AG08395 (cell line): ENCODE results near the gene NAA80.
"Not testable (repeated sequence)": the region's sequence is repeated elsewhere in the genome, so short reads cannot be mapped to it uniquely, and the experiment has no call there.

Experiments used
- DNase-seq: peaks from one replicate; pipeline ENCODE4 v3.0.0; 2012; ENCODE audit warnings: mixed read lengths, low spot score

NAA80 gene

DNA sequence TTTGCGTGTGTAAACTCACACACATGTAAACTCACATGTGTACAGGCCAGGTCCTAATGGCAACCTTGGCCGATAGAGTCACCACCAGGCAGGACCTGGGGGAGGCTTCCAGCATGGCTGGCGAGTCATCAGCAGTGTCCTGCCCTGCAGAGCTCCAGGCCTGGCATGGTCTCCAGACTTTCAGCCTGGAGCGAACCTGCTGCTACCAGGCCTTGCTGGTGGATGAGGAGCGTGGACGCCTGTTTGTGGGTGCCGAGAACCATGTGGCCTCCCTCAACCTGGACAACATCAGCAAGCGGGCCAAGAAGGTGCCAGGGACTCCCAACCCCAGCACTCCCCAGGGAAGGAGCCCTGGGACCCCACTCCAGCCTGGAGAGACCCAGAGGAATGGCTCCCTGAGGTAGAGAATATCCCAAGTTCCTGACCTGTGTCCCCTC lies 29.2 kb downstream of the NAA80 start:
- peak; percentile 67 for DNase-seq

DNA sequence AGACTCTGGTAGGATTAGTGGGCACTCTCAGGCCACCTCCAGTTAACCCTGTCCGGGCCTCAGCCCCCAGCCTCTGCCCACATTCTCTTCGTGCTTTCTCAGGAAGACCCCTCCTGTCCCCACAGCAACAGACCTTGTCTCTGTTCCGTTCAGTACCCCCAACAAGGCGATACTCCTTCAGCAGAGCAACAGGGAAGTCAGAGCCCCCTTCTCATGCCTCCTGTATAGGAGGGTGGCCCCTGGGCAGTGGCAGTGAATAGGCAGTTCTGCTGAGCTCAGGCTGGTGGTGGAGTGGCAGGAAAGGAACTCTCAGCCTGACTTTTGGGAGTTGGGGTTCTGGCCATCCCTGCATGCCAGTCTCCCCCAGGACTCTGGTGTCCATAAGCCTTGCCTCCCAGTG lies 29.7 kb downstream of the NAA80 start:
- DNase-seq = no peak

DNA sequence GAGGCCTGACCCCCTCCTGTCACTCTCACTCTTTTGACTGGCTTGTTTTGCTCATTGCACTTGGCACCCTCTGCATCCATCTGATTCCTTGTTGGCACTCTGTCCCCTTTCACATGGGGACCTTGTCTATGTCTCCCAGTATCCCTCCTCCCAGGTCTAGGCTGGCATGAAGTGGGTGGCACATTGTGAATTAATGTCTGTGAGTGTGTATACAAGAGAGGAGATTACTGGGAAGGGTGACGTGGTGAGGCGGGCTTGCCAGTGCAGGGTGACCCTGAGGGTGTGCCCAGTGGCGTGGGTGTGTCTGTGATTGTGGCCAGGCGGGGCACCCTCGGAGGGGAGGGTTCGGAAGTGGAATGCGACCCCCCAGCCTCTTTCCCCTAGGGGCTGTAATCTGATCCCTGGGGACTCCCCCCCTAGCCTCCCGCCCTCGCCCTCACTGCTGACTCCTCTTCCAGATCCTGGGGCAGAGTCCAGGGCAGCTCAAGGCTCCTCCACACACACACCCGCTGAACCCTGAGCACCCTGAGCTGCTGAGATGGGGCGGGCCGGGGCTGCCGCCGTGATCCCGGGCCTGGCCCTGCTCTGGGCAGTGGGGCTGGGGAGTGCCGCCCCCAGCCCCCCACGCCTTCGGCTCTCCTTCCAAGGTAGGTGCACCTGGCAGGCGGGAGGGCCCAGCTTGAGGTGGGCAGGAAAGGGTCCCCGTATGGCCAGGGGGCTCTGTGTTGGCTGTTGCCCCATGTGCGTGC lies 30.3 kb downstream of the NAA80 start, which contains the start of gene SEMA3B:
TSS of gene SEMA3B (plus strand) at position 445 of the 749 bp plus-strand sequence. CDS start at position 539, 94 bp downstream.
- peak; percentile 69 for DNase-seq

DNA sequence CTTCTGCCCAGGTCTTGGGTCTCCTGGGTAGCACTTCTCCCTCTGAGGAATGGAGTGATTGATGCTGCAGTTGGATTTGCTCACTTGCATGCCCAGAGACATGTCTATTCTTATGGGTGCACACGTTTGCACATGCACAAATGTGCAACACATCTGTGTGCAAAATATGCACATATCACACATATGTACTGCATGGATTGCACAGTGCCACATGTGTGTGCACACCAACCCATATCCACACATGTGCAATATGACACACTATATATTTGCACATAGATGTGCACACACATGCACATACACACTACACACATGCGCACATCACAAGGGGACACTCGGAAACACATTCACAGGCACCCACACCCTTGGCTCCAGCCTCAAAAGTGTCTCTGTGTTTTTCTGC lies 30.9 kb downstream of the NAA80 start:
- no peak for DNase-seq

DNA sequence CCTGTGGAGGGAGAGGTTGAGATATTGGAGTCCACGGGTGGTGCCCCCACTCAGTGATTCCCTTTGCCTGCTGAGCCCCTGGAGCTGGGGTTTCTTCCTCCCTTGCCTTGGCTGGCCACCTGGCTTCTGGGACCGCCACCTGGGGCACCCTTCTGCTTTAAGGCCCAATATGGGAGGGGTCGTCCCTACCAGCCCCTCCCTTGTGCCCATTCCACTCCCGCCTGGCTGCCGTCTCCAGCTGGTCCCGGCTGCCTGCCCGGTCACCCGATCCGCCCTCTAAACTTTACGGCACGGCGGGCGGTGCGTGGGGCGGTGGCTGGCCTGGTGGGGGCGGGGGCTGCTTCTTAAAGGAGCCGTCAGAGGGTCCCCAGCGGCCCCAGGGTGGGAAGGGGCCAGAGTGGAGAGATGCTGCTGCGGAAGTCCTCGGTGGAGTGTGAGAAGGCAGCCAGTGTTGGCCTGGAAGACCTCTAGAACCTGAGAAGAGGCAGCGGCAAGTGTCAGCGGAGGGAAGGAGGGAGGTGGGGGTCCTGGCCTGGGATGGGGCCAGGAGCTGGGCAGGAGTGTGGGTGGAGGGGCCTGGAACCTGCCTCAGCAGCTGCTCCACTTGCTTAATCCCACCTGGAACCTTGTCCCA lies 31.8 kb downstream of the NAA80 start:
- DNase-seq = peak; percentile 53

DNA sequence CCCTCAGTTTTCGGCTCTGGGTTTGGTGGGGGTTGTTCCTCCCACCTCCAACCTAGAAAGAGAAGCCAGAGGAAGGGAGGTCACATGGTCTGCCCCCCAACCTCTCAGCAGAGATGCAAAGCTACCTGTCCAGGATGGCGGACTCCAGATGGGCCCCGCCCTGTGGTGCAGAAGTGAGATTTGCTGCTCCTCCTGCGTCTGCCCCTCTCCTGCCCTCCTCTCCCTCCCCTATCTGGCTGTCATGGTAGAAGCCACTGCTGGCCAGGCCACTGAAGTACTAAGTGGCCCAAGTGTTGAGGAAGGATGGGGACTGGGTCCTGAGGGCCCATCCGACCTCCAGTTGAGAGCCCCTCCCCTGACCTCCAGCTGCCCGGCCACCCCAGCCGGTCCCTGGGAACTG lies 32.4 kb downstream of the NAA80 start:
- no peak for DNase-seq

DNA sequence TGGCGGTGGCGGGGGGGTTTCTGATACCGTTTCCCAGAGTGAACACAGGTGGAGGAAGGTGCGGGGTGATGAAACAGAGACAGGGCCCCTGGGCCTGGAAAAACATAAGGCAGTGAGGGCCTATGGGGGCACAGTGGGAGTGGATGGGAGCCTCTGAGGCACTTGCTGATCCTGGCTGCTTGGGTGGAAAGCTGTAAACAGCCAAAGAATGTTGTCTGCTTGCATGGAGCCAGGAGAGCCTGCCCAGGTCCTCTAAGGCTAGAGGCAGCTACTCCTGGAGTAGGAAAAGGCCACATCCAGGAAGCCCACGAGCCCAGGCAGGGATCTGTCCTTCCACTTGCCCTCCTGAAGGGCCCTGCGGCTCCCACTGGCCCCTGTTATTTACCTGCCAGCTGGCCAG lies 33.2 kb downstream of the NAA80 start:
- no peak for DNase-seq

DNA sequence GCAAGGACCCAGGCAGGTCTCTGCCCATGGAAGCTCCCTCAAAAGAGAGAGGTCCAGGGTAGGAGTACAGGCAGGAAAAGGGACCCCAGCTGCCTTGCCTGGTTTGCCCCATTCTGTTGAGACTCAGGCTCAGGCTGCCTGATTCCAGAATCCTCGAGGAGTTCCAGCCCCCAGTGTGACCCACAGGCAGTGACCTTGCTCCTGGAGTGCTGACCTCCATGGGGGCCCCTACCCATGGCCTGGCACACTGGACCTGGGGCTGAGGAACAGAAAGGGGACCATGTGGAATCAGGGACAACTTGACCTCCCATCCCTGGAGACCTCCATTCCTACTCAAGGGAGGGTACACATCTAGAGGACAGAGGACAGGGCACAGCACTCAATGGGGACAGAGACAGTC lies 33.6 kb downstream of the NAA80 start:
- DNase-seq = no peak

DNA sequence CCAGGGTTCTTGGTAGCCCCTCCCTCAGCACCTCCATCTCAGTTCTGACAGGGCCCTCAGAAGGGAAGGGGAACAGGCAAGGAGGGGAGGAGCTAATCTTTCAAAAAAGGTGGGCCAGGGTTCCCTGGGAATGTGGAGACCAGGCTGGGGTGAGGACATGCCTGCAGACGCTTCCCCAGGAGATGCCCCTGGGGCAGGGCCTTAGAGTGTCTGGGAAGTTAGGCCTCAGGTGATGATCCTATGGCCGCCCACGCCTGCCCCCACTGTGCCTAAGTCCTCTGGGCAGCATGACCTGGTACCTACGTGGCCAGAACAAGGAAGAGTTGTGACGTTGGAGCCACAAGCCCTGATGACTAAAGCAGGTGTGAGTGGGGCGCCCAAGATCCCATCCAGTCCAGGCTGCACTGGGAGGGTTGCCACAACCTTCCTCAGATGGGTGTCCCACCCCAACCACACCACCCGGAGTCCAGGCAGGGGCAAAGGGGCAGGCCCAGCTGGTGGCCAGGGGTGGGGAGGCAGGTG lies 34.2 kb downstream of the NAA80 start:
- DNase-seq = no peak

DNA sequence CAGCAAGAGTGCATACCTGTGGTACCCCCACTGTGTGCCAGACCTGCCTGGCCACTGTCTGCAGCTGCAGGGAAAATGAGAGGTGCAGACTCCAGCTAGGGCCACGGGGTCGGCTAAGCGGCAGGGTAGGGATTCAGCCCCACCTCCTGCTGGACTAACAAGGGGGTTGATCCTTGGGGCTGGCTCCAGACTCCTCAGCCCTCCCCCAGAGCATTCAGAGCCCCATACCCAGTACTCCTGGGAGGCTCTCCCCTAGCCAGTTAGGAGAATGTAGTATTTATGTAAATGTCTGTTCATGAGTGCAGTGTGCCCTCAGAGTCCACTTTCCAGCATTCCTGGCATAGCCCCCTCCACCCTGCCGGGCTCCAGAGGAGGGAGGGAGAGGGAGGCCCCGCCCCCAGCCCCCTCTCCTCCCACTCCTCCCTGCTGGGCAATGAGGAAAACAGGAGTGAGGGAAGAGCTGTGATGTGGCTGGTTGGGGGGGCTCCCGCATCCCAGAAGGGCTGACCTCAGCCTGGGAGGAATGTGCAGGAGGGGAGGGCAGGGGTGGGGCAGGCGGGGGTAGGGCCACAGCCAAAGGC lies 34.7 kb downstream of the NAA80 start:
- DNase-seq = peak; percentile 95

DNA sequence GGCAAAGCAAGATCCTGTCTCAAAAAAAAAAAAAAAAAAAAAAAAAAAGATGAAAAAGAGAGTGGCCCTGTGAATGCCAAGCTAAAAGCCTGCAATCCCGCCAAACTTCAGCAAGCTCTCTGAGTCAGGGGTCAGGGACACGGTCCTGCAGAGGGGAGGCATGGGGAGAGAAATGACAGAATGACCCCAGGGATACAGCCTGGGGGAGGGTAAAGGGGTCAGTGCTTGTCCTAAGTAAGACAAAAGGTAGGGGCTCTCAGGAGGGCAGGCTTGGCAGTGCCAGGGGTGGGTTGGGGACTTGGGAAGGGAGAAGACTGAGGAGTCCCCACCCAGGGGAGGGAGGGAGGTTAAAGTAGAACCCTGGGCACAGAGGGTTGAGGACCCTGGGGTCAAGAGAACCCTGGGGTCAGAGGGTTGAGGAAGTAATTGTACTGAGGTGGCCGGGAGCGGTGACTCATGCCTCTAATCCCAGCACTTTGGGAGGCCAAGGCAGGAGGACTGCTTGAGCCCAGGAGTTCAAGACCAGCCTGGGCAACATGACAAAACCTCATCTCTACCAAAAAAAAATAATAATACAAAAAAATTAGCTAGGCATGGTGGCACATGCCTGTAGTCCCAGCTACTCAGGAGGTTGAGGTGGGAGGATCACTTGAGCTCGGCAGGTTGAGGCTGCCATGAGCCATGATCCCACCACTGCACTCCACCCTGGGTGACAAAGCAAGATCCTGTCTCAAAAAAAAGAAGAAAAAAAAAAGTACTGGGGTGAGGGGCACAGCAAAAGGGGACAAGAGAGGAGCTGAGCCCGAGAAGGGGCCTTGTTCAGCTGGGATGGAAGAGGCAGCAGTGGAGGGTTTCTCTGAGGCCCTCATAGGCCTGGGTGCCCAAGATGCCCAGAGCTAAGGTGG lies 35.5 kb downstream of the NAA80 start:
- DNase-seq = no peak

DNA sequence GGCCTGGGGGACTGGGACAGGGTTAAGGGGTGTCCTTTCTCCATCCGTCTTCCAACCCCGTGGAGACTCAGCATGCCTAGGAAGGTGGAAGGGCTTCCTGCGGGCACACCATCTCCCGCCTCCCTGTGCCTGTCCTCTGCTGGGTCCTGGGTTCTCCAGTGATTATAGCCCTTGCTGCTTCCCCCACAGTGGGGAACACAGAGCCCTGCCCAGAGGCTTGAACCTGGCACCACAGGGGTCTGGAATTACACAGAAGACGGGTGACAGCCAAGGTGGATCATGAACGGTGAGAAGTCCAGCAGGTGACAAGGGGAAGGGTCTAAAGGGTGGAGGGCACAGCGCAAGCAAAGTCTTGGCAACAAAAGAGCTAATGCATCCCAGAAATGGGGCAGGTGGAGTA lies 36.4 kb downstream of the NAA80 start:
- no peak for DNase-seq

DNA sequence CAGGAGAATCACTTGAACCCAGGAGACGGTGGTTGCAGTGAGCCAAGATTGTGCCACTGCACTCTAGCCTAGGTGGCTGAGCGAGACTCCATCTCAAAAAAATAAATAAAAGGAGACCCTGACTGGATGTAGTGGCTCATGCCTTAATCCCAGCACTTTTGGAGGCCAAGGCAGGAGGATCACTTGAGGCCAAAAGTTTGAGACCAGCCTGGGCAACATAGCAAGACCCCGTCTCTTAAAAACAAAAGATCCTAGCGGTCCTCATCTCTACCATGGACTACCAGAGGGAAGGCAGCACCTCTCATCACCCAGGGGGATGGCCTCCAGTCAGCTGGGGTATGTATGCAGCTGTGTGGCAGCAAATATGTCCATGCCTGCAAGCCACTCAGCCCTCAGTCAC lies 37.0 kb downstream of the NAA80 start:
- not testable (repeated sequence) for DNase-seq

DNA sequence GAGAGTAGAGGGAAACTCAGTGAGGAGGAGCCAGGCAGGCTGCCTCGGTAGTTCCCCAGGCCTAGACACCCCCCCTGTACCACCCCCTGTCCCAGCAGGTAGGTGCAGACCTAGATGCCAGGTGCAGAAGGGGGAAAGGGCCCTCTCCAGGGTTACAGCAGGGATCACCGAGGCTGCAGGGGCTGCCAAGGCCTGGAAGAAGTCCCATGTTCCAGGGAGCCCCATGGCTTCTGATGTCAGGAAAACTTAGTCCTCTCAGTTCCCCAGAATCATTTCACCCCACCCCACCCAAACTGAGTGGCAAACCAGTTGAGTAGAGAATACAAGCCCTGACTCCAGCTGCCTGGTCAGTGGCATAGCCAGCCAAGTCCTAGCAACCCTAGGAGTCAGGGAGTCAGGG lies 37.7 kb downstream of the NAA80 start:
- no peak for DNase-seq

DNA sequence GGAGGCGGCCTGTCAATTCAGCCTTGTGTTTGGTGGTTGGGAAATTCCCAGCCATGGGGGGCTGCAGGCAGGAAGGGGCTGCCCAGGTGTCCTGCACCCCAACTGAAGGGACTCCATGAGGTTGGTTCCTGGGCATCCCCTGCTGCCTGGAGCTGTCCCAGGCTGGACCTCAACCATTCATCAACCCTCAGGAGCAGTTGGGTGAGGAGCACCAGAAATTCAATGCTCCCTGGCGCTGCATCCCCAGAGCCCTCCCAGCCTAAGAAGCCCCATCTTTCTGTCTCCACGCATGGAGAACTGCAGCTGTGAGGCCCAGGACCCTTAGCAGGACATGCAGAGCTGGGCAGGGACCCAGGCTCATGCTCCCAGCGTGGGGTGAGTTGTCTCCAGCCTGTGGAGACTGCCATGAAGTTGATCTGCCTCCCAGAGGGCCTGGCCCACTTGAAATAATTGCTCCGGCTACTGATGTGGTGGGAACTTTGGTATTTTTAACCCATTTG lies 38.2 kb downstream of the NAA80 start:
- DNase-seq = no peak

DNA sequence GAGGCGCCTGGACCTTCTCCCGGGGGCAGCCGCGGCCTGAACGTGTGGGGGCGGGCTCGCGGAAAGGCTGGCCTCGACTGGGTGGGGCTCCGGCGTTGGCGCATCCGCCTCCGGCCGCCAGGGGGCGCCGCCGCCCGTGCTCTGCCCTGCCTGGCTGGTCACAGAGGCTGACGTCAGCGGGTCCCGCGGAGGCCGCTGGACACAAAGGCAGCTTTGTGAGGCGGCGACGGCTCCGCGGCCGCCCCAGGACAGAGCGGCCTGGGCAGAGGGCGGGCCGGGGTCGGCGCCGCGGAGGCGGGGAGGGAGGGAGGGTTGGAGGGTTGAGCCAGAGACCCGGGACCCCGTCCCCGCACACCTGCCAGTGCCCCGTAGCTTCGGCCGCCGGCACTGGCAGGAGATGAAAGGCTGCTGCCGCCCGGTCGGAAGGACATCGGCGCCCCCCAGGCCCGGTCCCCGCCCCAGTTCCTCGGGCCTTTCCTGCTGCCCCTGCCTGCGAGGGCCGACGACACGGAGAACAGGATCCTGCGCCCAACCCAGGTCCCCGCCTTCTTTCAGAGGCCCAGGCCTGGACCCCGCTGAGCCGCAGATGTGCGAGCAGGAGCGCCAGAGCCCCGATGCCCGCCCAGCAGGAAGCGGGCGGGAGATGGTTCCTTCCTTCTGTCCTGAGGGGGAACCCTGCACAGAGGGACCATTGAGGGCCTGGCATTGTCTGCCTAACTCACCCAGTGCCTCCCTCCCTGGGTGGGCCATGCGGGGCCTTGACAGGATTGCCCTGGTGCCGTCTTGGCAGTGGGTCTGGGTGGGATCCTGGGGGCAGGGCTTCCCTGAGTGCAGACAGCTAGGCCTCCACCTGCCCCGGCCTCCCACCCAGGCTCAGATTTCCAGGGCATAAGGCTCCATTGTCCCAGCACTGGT lies 38.9 kb downstream of the NAA80 start:
- DNase-seq = peak; percentile 94

DNA sequence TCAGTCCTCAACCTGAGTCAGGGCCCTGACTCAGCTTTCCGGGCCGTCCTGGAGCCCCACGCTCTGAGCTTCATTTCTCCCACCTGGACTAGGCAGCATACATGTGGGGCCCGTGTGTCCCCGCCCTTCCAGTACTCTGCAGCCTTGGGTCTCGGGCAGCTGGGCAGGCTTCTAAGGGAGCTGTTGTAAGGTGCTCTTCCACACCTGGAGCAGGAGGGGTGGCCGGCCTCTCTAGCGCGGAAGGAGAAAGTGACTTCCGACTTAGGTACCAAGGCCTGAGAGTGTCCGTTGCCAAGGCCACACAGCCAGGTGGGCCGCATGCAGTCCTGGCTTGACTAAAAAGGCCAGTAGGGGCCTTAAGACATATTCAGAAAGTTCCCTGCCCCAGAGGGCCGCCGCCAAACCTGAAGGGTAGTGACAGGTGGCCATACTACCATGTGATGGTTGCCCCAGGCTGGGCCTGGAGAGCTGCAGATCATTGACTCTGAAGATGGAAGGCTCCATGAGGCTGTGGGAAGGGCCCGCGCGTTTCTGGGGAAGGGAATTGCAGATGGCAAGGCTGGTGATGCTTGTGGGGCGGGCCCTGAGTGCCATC lies 39.7 kb downstream of the NAA80 start:
- no peak for DNase-seq

DNA sequence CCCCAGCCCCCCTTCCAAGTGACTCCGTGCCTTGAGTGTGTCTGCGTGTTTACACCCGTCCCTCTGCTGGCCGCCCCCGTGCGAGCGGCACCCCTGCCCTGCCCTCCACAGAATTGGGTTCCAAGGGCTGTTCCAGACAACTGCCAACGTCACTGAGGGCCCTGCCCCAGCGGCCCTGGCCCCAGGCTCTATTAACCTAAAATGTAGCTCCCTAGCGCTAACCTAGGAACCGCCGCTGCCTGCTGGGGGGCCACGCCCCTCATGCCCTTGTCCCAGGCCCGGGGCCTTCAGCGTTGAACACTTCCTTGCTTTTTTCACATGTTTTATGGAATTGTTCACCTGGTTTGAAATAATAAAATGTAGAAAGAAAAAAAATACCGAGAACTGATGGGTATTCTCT lies 40.2 kb downstream of the NAA80 start:
- DNase-seq = no peak

DNA sequence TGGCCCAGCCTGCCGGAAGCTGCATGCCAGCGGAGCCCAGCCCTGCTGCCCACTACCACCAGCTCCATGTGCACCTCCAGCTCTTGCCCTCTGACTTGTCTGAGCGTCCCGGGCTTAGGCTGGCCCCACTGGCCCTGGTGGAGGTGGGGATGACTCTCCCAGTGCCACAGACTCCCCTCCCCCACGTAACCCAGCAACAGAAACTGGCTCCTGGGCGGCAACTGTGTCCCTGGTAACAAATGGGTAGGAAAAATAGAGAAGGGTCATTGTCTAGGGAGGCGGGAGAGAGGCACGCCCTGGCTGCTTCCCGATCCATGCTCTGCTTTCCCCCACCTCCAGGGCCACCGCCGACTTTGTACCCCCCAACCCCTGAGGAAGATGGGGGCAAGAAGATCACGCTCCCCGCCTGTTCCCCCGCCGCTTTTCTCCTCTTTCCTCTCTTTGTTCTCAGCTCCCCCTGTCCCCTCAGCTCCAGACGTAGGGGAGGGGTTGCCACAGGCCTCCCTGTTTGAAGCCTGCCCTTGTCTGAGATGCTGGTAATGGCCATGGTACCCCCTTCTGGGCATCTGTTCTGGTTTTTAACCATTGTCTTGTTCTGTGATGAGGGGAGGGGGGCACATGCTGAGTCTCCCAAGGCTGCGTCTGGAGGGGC lies 41.0 kb downstream of the NAA80 start:
- DNase-seq = no peak
